Measurements from ENCODE around the gene FOXJ2.
A peak's percentile ranks its signal among the peaks of the same experiment; 100 is the strongest.
"Not testable (repeated sequence)": the region's sequence is repeated elsewhere in the genome, so short reads cannot be mapped to it uniquely, and the experiment has no call there.

The FOXJ2 gene

DNA sequence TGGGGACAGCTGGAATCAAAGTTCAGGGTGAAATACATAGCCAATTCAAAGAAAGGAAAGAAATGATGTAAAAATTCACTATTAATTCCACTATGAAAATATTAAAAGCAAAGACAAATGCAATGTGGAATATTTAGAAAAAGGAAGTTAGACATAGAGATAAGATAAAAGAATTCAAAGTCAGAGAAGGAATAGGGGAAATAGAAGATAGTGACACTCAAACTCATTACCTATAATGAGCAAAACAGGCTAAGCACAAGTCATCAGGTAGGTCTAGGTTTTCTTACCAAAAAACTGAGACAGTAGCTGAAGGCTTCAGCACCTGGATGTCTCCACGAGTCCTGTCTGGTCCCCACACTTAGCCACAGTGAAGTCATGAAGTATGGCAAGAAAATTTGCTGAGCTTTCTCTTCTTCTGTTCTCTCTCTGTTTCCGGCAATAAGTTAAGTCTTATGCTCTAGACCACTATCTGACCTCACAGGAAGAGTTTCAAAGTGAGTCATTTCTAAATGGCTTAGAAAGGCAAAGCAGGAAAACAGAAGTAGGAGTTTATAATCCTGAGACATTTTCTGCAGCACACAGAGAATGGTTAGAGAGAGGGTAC lies 33.6 kb downstream of the FOXJ2 start, which contains the start of gene C3AR1:
Gene C3AR1 (minus strand): TSS at position 369 of the 604 bp plus-strand sequence. CDS start 6,174 bp downstream, outside the sequence.
- DNase-seq (ENCODE audit: low read depth): no peak

DNA sequence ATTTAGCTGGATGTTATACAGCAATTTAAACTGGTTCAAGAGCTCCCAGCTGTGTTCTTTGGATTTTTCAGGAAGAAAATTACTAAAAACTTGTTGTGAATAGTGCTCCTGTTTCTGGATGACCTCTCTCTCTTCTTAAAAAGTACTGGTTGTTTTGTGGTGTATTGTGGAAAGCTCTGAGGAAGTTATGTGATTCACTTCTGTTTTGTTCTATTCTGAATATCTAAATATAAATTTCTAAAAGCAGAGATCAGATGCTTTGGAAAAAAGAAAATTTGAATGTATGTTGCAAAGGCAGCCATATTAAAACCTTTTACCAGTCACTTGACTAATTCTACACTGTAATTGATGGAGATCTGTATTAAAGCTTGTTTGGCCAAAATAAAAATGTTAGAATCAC lies 37.1 kb downstream of the FOXJ2 start:
- no peak for DNase-seq (ENCODE audit: low read depth)

DNA sequence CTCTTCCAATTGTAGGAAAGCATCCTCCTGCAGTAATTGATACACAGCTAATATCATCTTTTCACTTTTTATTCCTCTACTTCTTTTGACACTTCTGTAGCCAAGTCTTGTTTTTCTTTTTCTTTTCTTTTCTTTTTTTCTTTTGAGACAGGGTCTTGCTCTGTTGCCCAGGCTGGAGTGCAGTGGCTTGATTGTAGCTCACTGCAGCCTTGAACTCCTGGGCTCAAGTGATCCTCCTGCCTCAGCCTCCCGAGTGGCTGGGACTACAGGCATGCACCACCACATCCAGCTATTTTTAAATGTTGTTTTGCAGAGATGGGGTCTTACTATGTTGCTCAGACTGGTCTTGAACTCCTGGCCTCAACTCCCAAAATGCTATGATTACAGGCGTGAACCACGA lies 39.3 kb downstream of the FOXJ2 start:
- not testable (repeated sequence) for DNase-seq (ENCODE audit: low read depth)

DNA sequence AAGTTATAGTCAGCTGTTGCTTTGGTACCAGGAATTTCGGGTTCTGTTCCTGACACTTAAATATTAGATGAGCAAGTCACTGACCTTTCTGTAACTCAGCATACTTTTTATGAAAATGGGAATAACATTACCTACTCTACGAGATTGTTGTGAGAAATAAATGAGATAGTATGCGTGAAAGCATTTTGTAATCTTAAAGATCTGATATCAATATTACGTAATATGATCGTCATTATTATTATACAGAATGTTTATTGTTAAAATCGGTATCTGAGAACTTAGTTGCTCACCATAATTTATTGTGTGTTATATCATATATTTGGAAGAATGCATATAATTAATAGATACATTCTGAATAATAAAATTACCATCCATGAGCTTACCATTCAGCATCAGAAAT lies 43.4 kb downstream of the FOXJ2 start:
- no peak for DNase-seq (ENCODE audit: low read depth)

DNA sequence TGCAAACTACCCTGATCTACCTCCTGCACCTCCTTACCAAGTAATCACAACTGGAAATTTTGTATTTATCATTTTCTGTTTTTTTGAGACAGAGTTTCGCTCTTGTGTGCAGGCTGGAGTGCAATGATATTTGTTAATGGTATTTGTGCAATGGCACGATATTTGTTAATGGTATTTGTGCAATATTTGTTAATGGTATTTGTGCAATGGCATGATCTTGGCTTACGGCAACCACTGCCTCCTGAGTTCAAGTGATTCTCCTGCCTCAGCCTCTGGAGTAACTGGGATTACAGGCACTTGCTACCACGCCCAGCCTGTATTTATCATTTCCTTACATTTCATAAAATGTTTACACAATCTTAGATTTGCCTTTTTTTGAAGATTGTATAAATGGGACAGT lies 43.9 kb downstream of the FOXJ2 start:
- no peak for DNase-seq (ENCODE audit: low read depth)

DNA sequence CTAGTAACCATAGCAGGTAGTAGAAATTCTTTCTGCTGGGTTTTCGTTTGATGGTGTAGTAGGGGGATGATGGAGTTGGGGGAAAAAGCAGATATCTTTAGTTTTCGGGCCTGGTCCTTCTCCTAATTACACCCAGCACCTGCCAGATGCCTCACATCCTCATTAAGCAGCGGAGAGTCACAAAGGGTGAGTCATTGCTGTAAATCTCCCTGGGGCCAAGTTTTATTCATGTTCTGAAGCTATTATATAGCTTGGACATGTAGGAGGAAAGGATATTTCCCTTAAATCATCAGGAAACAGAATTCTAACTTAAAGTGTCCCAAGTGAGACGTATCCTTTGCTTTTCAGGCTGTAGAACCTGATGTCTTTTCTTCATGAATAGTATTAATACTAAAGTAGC lies 44.7 kb downstream of the FOXJ2 start:
- no peak for DNase-seq (ENCODE audit: low read depth)

DNA sequence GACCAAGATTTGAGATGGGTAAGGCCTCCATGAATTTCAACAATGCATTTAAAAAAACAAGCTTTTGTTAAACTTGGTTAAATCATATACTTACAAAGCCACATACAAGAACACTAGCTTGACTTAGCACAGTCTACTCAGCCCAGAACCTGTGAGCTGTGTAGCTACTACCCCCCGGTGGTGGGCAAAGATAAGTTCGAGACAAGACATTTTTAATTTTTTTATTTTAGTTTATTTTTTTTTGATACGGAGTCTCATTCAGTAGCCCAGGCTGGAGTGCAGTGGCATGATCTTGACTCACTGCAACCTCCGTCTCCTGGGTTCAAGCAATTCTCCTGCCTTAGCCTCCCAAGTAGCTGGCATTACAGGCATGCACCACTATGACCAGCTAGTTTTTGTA lies 45.9 kb downstream of the FOXJ2 start:
- DNase-seq (ENCODE audit: low read depth): peak; percentile 20

DNA sequence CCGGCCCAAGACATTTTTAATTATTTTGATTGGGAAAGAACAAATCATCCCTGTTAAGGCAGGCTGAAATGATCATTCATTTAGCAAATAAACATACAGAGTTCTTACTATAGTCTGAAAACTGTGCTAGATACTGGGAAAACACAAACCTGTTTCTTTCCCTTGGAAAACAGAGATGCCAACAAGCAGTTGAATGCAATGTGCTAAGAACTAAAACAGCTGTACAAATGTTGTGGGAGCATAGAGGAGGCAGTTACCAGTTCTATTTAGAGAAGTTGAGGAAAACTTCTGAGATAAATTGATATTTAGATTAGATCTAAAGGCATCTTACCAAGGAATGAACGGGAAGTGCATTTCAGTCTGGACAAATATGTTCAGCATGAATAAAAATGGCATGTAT lies 46.4 kb downstream of the FOXJ2 start:
- DNase-seq (ENCODE audit: low read depth): no peak

DNA sequence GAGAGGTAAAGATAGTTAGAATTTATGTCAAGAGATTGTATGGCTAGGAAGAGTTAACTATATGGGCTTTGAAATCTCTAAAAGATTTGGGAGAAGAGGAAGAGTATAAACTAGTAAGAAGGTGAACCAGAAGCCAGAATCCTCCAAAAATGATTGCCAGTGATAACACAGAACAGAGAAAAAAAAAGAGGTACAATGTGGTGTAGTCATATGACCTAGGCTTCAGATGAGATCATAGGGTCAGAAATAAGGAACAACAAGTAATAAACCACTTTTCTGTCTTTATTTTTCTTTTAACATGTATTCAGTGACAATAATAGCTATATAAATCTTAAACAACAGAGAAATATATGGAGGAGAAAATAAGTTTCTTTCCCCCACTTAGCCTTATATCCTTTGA lies 47.6 kb downstream of the FOXJ2 start:
- DNase-seq (ENCODE audit: low read depth): no peak

DNA sequence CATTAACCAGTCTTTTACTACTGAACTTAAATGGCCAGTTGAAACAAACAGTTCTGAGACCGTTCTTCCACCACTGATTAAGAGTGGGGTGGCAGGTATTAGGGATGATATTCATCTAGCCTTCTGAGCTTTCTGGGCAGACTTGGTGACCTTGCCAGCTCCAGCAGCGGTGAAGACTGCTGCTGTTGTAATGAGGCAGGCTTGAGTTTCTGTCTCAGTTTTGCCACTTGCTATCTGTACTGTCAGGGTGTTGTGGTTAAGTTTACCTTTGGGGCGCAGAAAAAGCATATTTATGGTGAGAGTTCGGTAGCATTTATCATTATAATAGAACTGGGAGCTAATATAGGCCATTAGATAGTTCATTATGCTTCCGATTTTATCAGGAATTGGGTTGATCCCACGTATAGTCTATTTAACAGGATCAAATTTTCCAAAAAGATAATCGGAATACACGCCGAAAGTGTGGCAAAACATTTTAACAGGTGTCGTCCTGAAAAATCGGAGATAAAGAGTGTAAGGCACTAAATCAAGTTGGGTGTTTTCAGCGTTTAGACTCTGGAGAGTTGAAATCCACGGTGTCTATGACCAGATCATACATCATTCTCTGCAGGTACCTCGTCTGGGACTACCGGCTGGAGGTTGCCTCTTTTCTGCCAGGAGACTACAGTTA lies 48.9 kb downstream of the FOXJ2 start:
- DNase-seq (ENCODE audit: low read depth): no peak

DNA sequence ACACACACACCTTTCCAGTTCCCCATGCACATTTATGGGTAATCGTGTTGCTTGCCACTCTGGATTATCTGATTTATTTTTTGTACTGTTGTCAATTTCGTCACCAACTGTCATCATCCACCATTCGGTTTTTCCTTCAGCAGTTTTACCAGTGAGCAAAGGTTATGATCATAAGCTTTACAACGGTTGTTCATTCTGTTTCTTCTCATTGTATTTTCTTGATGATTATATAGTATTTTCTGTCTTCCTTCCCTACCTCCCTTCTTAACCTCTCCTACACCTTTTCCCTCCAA lies 50.2 kb downstream of the FOXJ2 start:
- no peak for DNase-seq (ENCODE audit: low read depth)

DNA sequence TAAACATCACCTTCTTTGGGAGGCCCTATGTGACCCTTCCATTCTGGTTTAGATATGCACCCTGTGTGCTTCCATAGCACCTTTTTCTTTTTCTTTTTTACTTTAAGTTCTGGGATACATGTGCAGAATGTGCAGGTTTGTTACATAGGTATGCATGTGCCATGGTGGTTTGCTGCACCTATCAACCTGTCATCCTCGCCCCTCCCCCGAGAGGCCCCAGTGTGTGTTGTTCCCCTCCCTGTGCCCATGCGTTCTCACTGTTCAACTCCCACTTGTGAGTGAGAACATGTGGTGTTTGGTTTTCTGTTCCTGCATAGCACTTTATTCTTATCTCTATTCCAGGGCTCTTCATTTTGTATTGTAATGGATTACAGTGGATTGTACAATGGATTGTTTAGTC lies 51.8 kb downstream of the FOXJ2 start:
- DNase-seq (ENCODE audit: low read depth): not testable (repeated sequence)

DNA sequence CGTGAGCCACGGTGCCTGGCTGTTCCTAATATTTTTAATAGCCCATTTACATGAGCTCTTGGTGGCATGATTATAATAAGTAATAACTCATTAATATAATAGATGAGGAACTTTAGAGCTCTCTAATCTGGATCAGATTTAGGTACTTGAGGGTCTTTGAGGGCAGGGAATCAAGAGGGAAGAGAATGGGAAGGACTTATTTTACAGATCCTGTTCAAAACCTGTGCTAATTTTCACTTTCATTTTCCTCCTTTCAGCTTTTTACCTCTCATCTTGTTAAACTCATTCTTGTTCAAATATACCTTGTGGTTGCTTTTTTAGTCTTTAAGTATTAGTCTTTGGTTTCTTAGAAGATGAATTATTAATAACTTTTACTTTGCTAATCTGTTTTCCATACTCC lies 55.1 kb downstream of the FOXJ2 start:
- no peak for DNase-seq (ENCODE audit: low read depth)

DNA sequence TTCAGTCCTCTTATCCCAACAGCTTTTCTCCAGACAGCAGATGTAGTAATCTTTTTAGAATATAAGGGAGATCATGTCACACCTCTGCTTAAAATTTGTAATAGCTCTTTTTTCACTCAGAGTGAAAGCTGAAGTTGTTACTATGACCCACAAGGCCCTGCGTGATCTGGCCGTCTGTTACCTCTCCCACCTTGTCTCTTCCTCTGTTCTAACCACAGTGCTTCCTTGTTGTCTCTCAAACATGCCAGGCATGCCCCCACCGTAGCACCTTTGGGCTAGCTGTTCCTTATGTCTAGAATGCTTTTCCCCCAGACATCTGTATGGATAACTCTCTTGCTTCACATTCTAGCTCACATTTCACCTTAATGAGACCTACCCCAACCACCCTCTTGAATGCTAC lies 56.1 kb downstream of the FOXJ2 start:
- DNase-seq (ENCODE audit: low read depth): no peak

DNA sequence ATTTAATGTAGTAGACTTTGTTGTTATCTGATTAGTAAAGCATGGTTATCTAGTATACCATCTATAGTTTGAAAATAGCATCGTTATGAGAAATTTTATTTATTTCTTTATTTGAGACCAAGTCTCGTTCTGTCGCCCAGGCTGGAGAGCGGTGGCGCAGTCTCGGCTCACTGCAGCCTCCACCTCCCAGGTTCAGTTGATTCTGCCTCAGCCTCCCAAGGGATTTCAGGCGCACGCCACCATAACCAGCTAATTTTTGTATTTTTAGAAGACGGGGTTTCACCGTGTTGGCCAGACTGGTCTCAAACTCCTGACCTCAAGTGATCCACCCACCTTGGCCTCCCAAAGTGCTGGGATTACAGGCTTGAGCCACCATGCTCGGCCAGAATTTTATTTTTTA lies 56.8 kb downstream of the FOXJ2 start:
- not testable (repeated sequence) for DNase-seq (ENCODE audit: low read depth)

DNA sequence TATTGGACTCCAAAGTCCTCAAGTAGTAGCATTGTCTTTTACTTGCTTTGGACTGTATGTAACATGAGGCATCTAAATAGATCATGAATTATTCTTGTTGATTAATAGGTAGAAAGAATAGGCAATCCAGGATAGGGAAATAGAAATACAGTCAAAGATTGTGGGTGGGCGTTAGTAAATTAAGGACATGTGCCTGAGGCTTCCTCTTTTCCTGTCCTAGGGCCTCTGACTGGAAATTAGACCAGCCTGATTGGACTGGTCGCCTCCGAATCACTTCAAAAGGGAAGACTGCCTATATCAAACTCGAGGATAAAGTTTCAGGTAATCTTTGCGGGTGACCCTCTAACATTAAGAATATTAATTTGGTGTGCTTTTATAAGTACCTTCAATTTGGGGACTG lies 57.2 kb downstream of the FOXJ2 start:
- no peak for DNase-seq (ENCODE audit: low read depth)

DNA sequence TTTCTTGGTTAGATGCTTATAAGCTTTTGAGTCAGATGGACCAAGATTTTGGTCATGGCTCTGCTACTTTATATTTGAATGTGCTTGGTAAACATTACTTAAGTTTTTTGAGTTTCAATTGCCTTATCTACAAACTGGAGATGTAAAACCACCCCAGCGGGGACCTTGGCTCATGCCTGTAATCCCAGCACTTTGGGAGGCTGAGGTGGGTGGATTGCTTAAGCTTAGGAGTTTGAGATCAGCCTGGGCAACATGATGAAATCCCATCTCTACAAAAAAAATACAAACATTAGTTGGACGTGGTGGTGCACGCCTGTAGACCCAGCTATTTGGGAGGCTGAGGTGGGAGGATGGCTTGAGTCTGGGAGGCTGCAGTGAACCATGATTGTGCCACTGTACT lies 60.8 kb downstream of the FOXJ2 start:
- no peak for DNase-seq (ENCODE audit: low read depth)

DNA sequence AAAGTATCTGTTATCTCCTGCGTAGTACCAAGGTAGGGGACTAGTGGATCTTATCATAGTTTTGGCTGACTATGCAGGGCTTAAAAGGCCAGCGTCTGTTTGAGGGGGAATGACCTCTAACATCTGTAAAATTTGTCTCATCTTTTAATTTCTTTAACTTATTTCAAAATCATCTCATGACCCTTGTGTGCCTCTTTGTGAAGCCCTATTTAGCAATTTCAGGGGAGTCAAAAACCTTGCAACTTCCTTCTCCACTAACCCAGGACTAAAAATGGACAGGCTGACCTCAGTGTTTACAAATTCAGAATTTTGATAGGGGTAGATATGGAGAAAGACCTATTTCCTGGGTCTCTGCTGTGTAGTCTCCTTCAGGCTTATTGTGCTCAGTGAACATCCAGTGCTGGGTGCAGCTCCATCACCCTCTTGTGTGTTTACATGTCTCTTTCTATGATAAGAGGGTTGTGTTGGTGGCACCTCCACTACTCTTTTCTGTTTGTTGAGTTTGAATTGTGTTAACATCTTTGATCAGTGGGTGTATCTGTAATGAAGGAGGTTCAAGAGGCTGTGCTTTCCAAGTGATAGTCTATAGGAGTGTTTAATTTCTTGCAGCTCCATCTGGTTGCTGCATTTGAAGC lies 63.9 kb downstream of the FOXJ2 start:
- DNase-seq (ENCODE audit: low read depth): no peak

DNA sequence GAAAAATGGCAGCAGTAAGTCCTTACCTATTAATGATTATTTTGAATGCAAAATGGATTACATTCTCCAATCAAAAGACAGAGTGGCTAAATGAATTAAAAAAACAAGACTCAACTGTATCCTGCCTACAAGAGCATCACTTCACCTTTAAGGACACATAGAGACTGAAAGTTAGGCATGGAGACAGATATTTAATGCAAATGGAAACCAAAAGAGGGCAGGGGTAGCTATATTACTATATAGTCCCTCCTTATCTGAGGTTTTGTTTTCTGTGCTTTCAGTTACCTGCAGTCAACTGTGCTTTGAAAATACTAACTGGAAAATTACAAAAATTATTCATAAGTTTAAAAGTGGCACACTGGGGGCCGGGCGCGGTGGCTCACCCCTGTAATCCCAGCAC lies 66.7 kb downstream of the FOXJ2 start:
- no peak for DNase-seq (ENCODE audit: low read depth)

Data from stimulated activated CD8-positive, alpha-beta memory T cell treated with anti-CD3 and anti-CD28 coated beads, Interleukin-15, amount 100 ng/mL, for 1 hour (primary cell).